DND-41 (cell line): Measurements from ENCODE around the gene SLC4A9.

Experiments used
- ATAC-seq: fragments of 200-7000 bp; cut with Tn5 transposase; 3 replicates; pipeline ENCODE4 v1.9.1; 2021; ENCODE audit warnings: low read depth; ENCODE audit not compliant: insufficient read depth
- DNase-seq: peaks from one replicate; pipeline ENCODE4 v3.0.0-alpha.2; 2020
- H2AFZ ChIP-seq: 2 replicates; pipeline ENCODE4 v1.6.0; 2012; ENCODE audit warnings: low read depth, low read length
- H3K27ac ChIP-seq: 2 replicates; pipeline ENCODE4 v1.5.1; 2012; ENCODE audit warnings: low read length, inconsistent platforms
- H3K27me3 ChIP-seq: fragments of 200-600 bp; sonication (generic); 2 replicates; pipeline ENCODE4 v1.6.0; 2012; ENCODE audit warnings: low read length, mild to moderate bottlenecking, inconsistent platforms; ENCODE audit not compliant: insufficient read depth, poor library complexity
- H3K36me3 ChIP-seq: 2 replicates; pipeline ENCODE4 v1.5.1; 2012; ENCODE audit warnings: low read length, inconsistent platforms; ENCODE audit not compliant: insufficient read depth
- H3K4me1 ChIP-seq: 2 replicates; pipeline ENCODE4 v1.5.1; 2012; ENCODE audit warnings: mild to moderate bottlenecking, low read length; ENCODE audit not compliant: insufficient read depth
- H3K4me2 ChIP-seq: 2 replicates; pipeline ENCODE4 v1.6.0; 2012; ENCODE audit warnings: mild to moderate bottlenecking, moderate library complexity, low read length, inconsistent platforms; ENCODE audit not compliant: insufficient read depth
- H3K4me3 ChIP-seq, 2 experiments: fragments of 200-600 bp in 1 of 2; shearing (Covaris generic) in 1 of 2; 2 replicates each; pipeline ENCODE4 v1.5.1; 2012 to 2016; ENCODE audit warnings: inconsistent platforms in 2 of 2, low read length in 2 of 2, mild to moderate bottlenecking in 2 of 2, low read depth in 1 of 2, moderate library complexity in 1 of 2
- H3K79me2 ChIP-seq: 2 replicates; pipeline ENCODE4 v1.6.0; 2012; ENCODE audit warnings: low read length, inconsistent platforms; ENCODE audit not compliant: insufficient read depth
- H3K9ac ChIP-seq: 2 replicates; pipeline ENCODE4 v1.6.0; 2012; ENCODE audit warnings: low read depth, mild to moderate bottlenecking, inconsistent platforms, low read length, moderate library complexity
- H3K9me3 ChIP-seq: 2 replicates; pipeline ENCODE4 v1.5.1; 2012; ENCODE audit warnings: low read length, moderate library complexity, mild to moderate bottlenecking, inconsistent platforms; ENCODE audit not compliant: insufficient read depth, severe bottlenecking
- H4K20me1 ChIP-seq: 2 replicates; pipeline ENCODE4 v1.6.0; 2012; ENCODE audit warnings: low read length; ENCODE audit not compliant: insufficient read depth
- EZH2 ChIP-seq: IDR thresholded peaks from 3 replicates; pipeline ENCODE4 v1.6.1; 2012; ENCODE audit warnings: borderline replicate concordance, low read depth, mild to moderate bottlenecking, moderate library complexity, low read length, inconsistent platforms; ENCODE audit not compliant: severe bottlenecking
- TF ChIP-seq, protein P1 (sequence below): IDR thresholded peaks from 2 replicates; pipeline ENCODE4 v1.5.1; 2012; ENCODE audit warnings: borderline replicate concordance, low read length, moderate library complexity, mild to moderate bottlenecking; ENCODE audit not compliant: poor library complexity, severe bottlenecking; ENCODE audit errors: extremely low read depth

The SLC4A9 gene

DNA sequence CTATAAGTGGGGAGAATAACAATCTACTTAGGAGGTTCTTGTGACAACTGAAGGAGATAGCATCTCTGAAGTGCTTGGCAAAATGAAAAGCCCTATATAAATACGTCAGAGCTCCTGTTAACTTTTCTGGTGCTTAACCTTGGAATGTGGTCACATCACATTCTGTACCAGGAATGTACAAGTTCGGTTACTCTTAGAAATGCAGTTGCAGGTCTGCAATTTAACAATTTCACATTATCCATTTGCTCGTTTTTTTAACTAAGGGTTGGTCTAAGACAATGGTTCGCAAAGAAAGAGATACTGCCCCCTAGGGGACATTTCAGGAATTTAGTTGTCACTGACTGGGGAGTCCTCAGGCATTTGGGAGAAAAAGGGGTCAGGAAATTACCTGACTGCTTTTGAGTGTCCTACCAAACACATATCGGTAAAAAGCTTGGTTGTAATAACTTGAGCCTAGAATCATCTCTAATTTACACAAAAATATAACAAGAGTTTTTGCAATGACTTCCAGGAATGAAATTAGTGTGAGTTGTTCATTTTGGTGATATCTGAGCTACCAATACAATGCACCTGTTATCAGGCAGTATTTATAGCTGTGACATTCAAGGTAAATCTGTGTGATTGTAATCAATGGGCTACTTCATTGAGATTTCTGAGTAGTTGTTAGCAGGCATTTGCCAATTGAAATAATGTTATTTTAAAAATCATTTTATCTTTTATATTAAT, 8.2 kb upstream of the SLC4A9 start:
- peaks cover 9% of the 10 kb centered on the region for H3K4me1 ChIP-seq
- H3K27me3 ChIP-seq, result peaks cover 13% of the 10 kb centered on the region
- peak overlapping the region; percentile 50 for H3K4me2 ChIP-seq
- no peak for TF ChIP-seq EZH2
- TF ChIP-seq, protein P1, sequence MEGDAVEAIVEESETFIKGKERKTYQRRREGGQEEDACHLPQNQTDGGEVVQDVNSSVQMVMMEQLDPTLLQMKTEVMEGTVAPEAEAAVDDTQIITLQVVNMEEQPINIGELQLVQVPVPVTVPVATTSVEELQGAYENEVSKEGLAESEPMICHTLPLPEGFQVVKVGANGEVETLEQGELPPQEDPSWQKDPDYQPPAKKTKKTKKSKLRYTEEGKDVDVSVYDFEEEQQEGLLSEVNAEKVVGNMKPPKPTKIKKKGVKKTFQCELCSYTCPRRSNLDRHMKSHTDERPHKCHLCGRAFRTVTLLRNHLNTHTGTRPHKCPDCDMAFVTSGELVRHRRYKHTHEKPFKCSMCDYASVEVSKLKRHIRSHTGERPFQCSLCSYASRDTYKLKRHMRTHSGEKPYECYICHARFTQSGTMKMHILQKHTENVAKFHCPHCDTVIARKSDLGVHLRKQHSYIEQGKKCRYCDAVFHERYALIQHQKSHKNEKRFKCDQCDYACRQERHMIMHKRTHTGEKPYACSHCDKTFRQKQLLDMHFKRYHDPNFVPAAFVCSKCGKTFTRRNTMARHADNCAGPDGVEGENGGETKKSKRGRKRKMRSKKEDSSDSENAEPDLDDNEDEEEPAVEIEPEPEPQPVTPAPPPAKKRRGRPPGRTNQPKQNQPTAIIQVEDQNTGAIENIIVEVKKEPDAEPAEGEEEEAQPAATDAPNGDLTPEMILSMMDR, result peak; percentile 91
- H3K4me3 ChIP-seq, result no peak overlapping the region
- no peak overlapping the region for H3K27ac ChIP-seq
- no peak overlapping the region for H3K9ac ChIP-seq
- DNase-seq (peak; percentile 70), ATAC-seq (peak; percentile 87)
- no peaks in the 10 kb centered on the region for H3K79me2 ChIP-seq
- 0 out of 2 replicates have a peak overlapping the region, but pooled peaks have one; percentile 33 for H2AFZ ChIP-seq
- H4K20me1 ChIP-seq, result no peaks in the 10 kb centered on the region
- no peaks in the 10 kb centered on the region for H3K9me3 ChIP-seq
- no peaks in the 10 kb centered on the region for H3K36me3 ChIP-seq

DNA sequence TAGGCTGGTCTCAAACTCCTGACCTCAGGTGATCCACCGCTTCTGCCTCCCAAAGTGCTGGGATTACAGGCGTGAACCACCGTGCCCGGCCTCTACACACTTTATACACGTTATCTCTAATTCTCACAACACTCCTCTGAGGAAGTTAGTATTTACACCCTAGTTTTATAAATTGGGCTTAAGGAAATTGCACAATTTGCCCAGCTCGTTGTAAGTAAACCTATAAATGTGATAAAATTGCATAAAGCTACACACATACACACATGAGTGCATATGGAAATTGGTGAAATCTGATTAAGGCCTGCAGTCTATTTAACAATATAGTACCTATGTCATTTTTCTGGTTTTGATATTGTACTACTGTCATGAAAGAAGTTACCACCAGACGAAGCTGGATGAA, 4.4 kb upstream of the SLC4A9 start:
- no peak for TF ChIP-seq EZH2
- TF ChIP-seq, protein P1, result no peak
- no peak overlapping the region for H3K27ac ChIP-seq
- H3K4me2 ChIP-seq, result no peak overlapping the region
- H3K36me3 ChIP-seq, result no peaks in the 10 kb centered on the region
- peaks cover 3% of the 10 kb centered on the region for H3K27me3 ChIP-seq
- no peak overlapping the region for H3K9ac ChIP-seq
- no peaks in the 10 kb centered on the region for H3K9me3 ChIP-seq
- no peaks in the 10 kb centered on the region for H4K20me1 ChIP-seq
- no peak for ATAC-seq
- DNase-seq, result no peak
- H3K4me1 ChIP-seq, result peaks cover 13% of the 10 kb centered on the region
- no peak overlapping the region for H3K4me3 ChIP-seq
- no peaks in the 10 kb centered on the region for H3K79me2 ChIP-seq
- no peak overlapping the region for H2AFZ ChIP-seq

GRCh38 chr5:140356853-140357725, 2.9 kb upstream of the SLC4A9 start:
- H3K9ac ChIP-seq, result peak overlapping the region; percentile 2; the same call in 1 of the 2 replicates
- H2AFZ ChIP-seq, result peak overlapping the region; percentile 72
- H3K4me3 ChIP-seq, result peak overlapping the region in 1 of 2 experiments; percentile 14; a peak in 2 of 4 replicates
- TF ChIP-seq EZH2, result no peak
- TF ChIP-seq, protein P1, result no peak
- H3K4me2 ChIP-seq, result peak overlapping the region; percentile 65
- no peaks in the 10 kb centered on the region for H3K9me3 ChIP-seq
- H3K4me1 ChIP-seq, result peaks cover 10% of the 10 kb centered on the region
- ATAC-seq (no peak; the same call in 2 of the 3 replicates), DNase-seq (no peak)
- H3K79me2 ChIP-seq, result no peaks in the 10 kb centered on the region
- no peak overlapping the region for H3K27ac ChIP-seq
- H4K20me1 ChIP-seq, result no peaks in the 10 kb centered on the region
- no peaks in the 10 kb centered on the region for H3K36me3 ChIP-seq
- peaks cover 3% of the 10 kb centered on the region for H3K27me3 ChIP-seq
